Measurements from ENCODE around the gene PRKG1.

DNA sequence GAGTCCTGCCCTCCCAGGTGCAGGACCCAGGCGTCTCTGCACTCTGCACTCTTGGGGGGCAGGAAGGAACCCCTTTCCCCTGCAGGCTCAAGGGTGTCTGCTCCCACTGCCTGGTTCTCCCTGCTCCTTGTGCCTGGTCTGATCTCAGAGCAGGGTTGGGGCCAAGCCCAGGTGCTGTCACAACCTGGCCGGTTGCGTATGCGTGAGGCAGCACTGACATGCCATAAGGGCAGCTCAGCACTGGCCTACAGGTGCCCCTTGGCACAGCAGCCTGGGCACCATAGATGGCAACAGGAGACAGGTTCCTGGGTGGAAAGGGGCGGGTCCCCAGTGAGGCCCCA lies 1273.0 kb downstream of the PRKG1 start:
- TF ChIP-seq, protein P1, sequence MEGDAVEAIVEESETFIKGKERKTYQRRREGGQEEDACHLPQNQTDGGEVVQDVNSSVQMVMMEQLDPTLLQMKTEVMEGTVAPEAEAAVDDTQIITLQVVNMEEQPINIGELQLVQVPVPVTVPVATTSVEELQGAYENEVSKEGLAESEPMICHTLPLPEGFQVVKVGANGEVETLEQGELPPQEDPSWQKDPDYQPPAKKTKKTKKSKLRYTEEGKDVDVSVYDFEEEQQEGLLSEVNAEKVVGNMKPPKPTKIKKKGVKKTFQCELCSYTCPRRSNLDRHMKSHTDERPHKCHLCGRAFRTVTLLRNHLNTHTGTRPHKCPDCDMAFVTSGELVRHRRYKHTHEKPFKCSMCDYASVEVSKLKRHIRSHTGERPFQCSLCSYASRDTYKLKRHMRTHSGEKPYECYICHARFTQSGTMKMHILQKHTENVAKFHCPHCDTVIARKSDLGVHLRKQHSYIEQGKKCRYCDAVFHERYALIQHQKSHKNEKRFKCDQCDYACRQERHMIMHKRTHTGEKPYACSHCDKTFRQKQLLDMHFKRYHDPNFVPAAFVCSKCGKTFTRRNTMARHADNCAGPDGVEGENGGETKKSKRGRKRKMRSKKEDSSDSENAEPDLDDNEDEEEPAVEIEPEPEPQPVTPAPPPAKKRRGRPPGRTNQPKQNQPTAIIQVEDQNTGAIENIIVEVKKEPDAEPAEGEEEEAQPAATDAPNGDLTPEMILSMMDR (IDR thresholded peaks at IDR 0.05): no peak
- no peak for TF ChIP-seq ZFX (IDR thresholded peaks at IDR 0.05; ENCODE audit: borderline replicate concordance)
